OCI-LY1 (cell line): ENCODE results near the gene ITGB7.

Source experiments
- EZH2 ChIP-seq: fragments of 200-600 bp; sonication (generic), shearing (Covaris generic); IDR thresholded peaks from 2 replicates; pipeline ENCODE4 v1.8.0; 2017; ENCODE audit warnings: borderline replicate concordance, mixed run types, mild to moderate bottlenecking, antibody characterized with exemption, low read length, moderate library complexity, mixed read lengths
- TF ChIP-seq, protein P1 (sequence below): fragments of 200-600 bp; sonication (generic), shearing (Covaris generic); IDR thresholded peaks from 2 replicates; pipeline ENCODE4 v1.5.1; 2017; ENCODE audit warnings: mild to moderate bottlenecking, antibody characterized with exemption, low read length, moderate library complexity, mixed read lengths

DNA sequence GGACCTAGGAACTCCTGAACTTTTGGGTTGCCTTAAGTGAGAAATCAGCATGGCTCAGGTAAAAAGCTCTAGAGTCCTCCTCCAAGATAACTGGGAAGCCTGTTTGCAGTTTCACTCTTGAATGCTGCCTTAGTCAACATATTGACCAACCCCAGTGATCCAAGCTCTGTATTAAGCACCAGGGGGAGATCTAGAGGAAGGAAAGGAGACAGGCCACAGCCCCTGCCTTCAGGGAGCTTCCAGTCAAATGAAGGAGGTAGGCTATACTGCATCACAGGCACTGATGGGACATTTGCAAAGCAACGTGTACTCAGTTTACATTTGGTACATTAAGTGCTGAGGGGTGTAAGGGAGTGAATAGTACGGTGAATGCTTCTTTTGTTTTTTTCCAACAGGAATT is 25.1 kb downstream of the ITGB7 start:
- TF ChIP-seq, protein P1, sequence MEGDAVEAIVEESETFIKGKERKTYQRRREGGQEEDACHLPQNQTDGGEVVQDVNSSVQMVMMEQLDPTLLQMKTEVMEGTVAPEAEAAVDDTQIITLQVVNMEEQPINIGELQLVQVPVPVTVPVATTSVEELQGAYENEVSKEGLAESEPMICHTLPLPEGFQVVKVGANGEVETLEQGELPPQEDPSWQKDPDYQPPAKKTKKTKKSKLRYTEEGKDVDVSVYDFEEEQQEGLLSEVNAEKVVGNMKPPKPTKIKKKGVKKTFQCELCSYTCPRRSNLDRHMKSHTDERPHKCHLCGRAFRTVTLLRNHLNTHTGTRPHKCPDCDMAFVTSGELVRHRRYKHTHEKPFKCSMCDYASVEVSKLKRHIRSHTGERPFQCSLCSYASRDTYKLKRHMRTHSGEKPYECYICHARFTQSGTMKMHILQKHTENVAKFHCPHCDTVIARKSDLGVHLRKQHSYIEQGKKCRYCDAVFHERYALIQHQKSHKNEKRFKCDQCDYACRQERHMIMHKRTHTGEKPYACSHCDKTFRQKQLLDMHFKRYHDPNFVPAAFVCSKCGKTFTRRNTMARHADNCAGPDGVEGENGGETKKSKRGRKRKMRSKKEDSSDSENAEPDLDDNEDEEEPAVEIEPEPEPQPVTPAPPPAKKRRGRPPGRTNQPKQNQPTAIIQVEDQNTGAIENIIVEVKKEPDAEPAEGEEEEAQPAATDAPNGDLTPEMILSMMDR, result no peak
- TF ChIP-seq EZH2, result no peak
